HG02885 (cell line): ENCODE results near the gene ARHGAP21.
"Not testable (repeated sequence)": the region's sequence is repeated elsewhere in the genome, so short reads cannot be mapped to it uniquely, and the experiment has no call there.

Experiments used
- ATAC-seq: cut with Tn5 transposase; IDR thresholded peaks from one replicate; pipeline ENCODE4 v1.9.1; 2021; ENCODE audit warnings: mild to moderate bottlenecking; ENCODE audit not compliant: unreplicated experiment, poor library complexity

The ARHGAP21 gene

DNA sequence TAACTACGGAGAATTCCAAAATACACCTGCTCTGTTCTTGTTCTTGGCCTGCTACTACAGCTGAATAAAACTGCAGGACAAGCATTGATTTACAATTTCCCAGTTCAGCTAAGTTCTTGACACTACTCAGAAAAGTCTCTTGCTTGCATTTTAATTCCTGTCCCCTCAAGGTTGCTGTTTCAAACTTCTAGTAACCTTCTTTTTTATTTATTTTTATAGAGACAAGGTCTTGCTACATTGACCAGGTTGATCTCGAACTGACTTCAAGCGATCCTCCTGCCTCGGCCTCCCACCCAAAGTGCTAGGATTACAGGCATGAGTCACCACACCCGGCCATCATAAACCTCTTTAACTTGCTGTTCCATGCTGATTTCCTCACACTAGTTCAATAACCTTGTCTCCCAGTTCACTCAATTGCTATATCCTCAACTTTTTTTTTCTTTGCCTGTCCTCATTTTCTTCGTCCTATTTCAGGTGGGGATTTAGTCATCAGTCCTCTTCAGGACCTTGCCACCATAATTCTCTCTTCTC lies 79.9 kb downstream of the ARHGAP21 start:
- no peak for ATAC-seq

DNA sequence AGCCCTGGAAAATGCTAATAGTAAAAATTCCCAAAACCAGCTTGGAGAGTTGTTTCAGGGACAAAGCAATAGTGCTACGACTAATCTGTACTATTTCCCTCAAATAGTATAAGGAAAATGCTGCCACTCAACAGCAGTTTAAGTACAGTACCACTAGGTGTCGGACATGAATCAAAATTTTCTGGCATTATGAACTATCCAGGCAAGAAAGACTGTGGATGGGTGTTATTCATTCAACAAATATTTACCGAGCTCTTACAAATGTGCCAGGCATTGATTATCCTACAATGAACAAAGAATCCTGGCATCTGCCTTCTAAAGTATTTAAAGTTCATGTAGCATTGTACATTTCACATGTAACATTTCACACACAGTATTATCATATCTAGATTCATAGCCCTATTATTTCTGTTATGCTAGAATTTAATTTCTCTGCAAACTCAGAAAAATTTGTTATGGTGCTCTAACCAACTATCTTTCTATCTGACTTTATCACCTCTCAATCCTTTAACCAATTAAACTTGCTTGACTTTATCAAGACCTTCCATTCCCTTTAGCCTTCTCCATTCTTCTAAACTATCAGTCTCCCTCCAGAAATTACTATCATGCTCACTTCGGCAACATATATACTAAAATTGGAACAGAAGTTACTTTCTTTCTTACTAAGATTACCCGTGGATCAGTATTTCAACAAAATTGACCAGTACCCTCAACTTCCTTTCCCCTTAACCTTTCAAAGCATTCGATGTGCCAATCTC lies 80.6 kb downstream of the ARHGAP21 start:
- ATAC-seq = peak; percentile 88

DNA sequence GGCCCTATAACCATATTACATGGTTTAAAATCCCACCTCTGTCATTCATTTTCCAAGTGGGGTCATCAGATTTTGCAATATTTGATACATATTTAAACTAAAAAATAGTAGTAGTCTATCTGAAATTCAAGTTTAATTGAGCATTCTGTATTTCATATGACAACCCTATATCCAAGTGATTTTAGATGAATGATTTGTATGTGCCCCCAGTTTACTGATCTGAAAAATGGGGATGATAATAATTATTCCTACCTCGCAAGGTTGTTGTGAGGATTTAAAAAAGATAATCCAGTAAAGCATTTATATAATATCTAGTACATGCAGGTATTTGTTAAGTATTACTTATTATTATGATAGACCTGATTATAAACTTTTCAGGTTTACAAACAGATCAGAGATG lies 84.6 kb downstream of the ARHGAP21 start:
- ATAC-seq = no peak

DNA sequence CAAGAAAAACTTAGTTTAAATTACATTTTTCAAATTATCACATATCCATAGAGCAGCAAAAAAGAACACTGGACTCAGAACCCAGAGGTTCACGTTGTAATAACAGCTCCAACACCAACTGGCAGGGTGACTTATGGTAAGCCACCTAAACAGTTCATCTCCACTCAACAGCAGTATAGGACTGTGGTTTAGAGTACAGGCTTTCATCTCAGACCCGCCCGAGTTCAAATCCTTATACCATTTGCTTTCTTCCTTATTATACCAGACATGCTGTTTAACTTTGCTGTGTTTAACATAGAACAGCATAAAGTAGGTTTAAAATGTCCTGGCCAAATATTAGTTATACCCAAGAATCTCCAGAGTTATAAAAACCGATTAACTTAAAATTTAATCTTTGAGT lies 97.9 kb downstream of the ARHGAP21 start:
- ATAC-seq = no peak

DNA sequence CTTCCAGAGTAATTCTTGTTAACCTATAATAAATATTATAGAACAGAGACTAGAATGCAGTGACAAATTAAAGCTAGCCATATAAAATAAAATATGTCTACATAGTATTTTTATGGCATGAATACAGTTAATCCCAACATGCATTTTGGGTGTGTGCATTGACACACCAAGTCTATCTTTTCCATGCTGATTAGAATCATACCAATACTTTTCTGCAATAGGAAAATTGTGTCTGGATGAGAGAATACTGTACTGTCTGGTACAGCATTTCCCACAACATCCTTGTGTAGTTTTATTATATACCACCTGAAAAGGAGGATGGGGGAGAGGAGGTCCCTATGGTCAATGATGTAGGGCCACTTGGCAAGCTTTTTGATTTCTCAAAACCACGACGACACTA lies 100.3 kb downstream of the ARHGAP21 start:
- ATAC-seq = no peak

DNA sequence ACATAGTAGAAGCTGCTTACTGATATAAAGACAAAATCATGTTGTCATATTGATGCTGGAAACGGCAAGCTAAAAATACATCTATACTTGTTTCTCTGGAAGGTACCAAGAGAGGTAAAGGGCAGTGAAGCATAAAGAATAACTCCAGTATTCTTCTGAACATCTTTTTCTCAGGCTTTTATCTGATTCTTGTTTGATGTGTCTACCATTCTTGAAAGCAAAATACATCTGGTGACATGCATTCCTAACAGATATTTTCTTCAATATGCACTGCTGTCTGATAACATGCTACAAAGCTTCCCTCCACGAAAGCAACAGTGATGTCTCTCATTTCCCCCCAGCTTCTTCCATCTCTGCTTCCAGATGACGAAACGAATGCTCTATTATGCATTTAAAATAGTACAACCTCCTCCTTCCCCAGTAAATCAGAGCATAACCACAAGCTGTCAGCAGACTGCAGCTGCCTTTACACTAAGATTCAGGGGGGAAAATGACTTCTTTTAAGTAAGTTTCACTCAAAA lies 100.8 kb downstream of the ARHGAP21 start:
- ATAC-seq = peak; percentile 52

DNA sequence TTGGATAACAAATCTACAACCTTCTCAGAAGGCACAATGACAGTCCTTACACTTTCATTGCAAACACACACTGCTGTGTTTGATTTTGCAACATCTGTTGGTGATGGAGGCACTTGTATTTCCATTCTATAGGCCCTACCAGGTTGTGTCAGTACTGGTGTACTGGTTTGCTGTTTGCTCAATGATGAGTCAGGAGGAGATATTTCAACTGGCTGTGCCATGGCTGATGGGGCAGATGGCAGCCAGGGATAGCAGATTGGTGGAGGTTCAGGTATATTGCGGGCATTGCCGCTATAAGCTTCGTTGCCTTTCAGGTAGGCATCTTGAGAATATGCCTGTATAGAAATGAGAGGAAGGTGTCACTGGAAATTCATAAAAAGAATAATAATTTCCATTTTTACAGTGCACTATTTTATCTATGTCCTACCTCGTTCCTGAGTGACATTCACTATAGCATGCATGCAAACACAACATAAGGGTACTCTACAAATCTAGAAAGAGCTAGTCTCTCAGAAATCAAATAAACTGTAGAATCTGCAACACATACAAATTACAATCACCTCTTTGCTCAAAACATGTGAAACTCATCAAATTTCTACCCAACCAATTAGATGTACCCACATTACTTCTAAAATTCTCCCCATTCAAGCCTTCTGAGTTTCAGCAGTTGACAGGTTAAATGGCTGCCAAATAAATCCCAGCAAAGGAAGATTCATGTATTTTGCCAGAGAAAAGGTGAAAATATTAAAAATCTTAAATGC lies 102.5 kb downstream of the ARHGAP21 start:
- not testable (repeated sequence) for ATAC-seq

DNA sequence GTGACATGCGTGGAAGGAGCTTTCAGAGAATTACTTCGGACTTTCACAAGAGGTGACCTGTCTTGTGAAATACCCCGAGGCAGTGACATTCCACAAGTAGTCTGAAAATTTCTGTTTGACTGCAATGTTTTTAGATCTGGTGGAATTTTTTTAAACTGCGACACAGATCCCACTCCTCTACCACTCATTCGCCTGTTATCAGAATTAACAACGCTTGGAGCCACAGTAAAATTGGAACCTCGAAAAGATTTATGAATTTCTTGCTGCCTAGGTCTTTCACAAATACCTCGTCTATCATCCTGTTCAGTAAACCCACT lies 103.7 kb downstream of the ARHGAP21 start:
- ATAC-seq = not testable (repeated sequence)

DNA sequence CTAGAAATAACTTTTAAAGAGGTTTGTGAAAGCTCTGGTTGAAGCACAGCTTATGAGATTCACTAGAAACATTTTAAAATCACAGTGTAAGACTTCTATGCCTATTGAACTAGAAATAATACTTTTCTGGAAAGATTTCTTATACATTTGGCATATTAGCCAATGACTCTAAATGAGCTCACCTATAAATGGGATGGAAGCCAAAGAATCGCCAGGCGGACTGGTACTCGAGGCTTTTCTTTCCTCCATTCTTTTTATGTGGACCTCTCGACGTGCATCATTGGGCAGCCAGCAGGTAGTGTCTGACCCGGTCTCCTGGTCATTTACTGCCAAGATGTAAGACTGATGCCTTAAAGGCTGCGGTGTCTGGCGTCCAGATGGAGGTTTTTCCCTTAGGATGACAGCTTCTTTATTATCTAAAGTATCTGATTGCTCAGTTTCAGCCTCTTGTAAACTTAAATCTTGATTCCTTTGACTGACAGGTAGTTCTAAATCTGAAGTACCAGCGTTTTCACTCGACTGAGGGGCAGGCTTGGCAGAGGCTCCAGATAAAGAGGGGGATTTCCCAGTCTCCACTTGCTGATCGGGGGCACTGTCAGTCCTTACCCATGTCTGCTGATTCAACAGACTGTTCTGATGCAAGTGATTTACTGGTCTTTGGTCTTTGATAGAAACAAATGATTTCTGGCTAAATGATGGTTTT lies 104.2 kb downstream of the ARHGAP21 start:
- not testable (repeated sequence) for ATAC-seq

DNA sequence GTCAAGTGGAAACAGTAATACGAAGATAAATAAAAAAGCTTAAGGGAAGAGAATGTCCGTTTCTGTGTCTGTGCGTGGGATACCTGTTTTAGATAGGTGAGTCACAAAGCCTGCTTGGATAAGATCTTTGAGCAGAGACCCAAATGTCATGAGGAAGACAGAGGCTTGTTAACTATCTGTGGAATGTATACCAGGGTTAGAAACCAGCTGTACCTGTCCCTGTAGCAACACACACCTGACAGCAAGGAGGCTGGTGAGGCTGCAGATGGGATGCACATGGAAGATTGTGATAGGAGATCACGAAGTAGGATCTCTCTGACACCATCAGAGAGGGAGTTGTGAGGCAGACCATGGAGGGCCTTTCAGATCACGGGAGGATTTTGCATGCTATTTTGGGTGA lies 105.3 kb downstream of the ARHGAP21 start:
- ATAC-seq = no peak

DNA sequence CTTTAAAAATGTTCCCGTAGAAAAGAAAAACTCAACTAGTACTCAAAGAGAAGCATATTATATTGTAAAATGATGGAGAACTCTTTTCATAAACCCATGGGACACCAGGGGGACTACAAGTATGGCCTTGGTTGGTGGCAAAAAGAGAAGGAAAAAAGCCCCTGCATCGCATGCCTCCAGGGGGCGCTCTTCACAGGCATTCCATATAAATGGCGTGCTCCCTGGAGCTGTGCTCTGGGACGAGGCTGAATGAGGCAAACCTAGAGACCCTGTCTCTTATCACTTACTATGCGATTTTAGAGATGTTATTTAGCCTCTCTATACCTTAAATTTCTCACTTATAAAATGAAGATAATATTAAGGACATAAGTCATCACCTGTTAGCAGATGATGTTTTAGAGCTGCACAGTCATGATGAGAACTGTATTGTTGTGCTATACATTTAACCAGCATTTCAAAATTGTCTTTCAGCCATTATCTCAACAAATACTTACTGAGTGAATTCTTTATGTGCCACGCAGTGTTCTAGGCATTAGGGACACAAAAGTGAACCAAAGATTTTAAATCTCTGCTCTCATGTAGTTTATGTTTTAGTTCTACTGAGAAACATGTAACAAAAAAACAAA lies 105.8 kb downstream of the ARHGAP21 start:
- ATAC-seq = peak; percentile 77

DNA sequence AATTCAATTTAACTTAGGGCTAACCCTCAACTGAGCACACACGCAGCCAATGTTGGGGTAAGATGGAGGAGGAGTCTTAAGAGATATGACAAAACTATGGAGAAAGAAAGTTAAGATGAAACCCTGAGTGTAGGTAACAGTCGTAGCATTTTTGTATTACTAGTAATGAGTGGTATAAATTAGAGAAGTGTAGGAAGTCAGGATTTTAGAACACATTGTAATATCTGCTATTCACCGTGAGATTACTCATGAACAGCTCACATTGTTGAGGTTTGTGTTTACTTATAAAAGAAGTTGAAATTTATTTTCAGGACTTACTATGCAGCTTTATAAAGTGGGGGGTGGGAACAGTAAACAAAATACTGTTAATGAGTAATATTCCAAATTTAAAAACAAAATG lies 107.2 kb downstream of the ARHGAP21 start:
- no peak for ATAC-seq

DNA sequence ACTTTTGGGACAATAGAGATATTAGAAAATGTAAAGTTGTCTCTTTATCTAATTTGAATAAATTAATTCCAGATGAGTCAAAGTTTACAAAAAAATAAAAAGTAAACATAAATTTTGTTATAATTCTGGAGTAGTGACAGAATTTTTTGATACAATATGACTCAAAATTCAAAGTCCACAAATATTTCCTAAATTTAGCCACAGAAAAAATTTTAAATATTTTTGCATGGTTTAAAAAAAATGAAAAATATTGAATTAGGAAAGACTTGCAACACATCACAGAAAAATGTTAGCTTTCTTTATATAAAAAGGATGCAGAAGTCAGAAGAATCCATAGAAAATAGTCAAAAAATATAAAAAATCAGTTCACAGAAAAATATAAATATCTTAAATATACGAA lies 117.7 kb downstream of the ARHGAP21 start:
- ATAC-seq = no peak

DNA sequence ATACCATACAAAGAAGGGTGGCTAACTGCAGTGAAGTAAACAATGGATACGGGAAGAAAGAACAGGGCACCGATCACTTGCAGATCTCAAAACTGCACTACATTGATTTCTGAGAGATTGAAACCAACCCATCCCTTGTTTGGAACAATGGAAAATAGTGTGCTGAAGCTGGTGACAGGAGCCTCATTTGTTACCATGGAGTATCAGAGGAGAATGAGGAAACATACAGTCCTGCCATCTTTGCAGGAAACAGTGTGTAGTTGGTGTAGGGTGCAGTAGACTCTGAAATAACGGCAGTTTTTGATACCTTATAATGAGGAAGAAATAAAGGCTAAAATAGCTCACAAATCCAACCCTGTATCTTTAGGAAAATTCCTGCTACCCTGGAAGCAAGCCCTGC lies 118.5 kb downstream of the ARHGAP21 start:
- no peak for ATAC-seq

DNA sequence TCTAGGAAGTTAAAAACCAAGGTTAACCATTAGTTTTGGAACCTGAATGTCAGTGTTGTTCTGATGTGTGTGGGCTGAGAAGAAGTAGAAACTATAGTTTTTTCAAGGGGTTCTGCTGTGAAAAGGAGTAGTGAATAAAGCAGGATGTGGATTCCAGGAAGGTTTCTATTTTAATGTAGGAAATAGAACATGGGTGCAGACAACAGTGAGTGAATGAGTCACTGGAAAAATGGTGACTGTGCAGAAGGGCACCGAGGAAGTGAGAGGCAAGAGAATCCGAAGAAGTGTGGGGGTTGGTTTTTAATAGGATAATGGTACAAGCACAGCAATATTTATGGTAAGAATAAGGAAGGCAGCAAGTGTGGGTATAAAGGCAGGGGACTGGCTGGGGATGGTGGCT lies 120.4 kb downstream of the ARHGAP21 start:
- ATAC-seq = no peak

DNA sequence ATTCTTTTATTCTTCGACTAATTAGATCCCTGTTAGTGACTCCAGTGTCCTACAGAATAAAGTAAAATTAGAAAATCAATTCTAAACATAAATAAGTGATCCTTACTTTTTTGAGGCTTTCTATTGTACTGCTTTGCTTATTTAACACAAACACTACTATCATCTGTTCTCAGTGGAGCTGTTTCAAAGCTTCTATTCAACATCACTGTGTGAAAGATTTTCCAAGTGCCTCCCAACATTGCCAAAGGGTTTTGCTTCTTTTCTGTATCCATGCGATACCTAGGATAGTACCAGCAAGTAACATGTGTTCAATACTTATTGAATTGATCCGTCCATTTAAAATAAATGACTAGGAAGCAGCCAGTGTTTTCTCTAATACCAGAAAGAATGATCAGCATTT lies 125.7 kb downstream of the ARHGAP21 start:
- ATAC-seq = no peak

DNA sequence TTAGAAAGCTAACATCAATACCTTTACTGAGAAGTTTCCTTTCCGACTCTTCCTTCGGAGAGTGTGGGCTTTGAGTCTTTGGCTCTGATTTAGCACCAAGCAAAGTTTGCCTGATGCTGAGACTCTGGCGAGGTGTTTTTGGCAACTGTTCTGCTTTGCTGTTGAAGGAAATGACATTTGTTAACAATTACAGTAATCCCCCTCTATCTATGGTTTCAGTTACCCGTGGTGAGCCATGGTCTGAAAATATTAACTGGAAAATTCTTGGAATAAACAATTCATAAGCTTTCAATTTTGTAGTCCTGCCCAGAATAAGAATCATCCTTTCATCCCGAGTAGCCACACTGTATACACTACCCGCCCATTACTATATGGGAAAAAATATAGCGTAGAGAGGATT lies 126.3 kb downstream of the ARHGAP21 start:
- ATAC-seq = no peak

DNA sequence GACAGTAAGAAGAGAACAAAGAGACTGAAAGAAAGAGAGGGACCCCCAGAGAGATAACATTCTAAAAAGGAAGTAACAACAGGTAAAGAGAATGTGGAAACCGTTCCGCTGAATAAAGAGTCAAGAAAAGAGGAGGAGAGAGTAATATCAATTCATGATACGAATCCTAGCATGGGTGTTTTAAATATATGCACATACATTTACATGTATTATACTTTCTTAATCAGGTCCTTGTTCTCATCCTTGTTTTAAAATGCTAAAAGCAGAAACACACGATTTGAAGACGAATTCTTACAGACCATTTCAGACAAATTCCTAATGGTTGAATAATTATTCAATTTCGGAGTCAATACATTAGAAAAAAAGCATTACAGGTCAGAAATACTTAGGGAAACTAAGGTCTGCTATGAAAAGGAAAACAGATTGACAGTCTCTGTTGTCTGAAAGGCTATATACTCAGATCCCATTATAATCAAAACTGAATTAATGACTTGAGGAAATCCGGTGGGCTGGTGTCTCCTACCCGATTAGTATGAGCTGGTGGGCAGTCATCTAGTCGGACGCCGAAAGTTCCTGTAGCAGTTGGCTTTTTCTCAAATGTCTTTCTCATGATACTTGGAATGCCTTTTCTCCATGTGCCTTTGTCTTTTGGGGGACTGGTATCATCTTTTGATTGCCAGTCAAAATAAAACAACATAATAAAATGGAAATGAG lies 127.3 kb downstream of the ARHGAP21 start:
- no peak for ATAC-seq

DNA sequence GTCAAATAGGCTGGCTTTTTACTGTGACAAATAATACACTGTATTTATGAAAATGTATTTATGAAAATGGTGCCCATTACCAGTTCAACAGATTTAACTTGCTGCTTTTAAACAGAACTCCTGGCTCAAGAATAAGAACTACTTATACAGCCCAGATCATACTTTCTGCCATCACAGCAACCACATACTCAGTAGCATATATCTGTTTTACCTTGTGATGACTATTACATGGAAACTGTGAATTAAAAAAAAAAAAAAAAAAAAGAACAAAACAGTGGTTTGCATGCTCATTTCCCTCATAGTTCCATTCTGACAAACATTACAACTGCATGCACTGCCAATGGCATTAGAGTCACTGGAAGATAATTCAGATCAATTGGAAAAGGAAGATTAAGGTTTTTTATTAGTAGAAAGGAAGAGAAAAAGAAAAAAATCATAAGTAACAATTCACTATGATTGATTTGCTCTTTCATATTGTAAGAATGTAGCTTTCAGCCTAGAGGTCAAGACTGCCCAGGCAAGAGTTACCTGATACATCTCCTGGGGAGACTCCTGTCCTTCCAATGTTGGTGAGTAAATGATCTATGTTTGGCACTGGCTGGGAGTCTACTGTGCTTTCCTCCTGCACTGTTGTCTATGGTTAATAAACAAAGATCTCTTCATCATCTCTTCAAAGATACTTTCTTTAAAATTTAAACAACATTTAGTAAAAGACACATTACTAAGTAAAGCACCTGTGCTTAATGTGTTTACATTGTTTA lies 132.8 kb downstream of the ARHGAP21 start:
- ATAC-seq = no peak
